ENCODE results near the gene ANKS1B. TPM values are rescaled to one million over a fixed set of nuclear protein-coding genes. Genes with fewer than 3 reads are reported as not detected.

ANKS1B gene
- total and polyA plus RNA-seq, 11 donors, result 0.62 to 5.8 (median 1.8) TPM

GRCh38 chr12:99122959-99123358 is 861.8 kb downstream of the ANKS1B start:
- no peaks in the 10 kb centered on the region for H3K9me3 ChIP-seq
- ATAC-seq, result no peak
- no peaks in the 10 kb centered on the region for H3K27me3 ChIP-seq
- no peak overlapping the region for H3K4me3 ChIP-seq
- WGBS, 4 donors, result 18 to 55% (median 43%) methylated on average over 2 of the region's 2 CpGs
- intact Hi-C loops (cut with DNase I), result no loop called here
- no peaks in the 10 kb centered on the region for H3K36me3 ChIP-seq
- no peak for TF ChIP-seq POLR2A (IDR thresholded peaks at IDR 0.05)
- no peak for TF ChIP-seq CTCF (IDR thresholded peaks at IDR 0.05)
- no peak for DNase-seq
- no peaks in the 10 kb centered on the region for H3K4me1 ChIP-seq
- H3K27ac ChIP-seq, result no peak overlapping the region

GRCh38 chr12:99122496-99122895 is 862.2 kb downstream of the ANKS1B start:
- H3K4me3 ChIP-seq, result no peak overlapping the region
- H3K27ac ChIP-seq, result no peak overlapping the region
- no peak for TF ChIP-seq CTCF (IDR thresholded peaks at IDR 0.05)
- no peak for TF ChIP-seq POLR2A (IDR thresholded peaks at IDR 0.05)
- H3K27me3 ChIP-seq, result no peaks in the 10 kb centered on the region
- H3K9me3 ChIP-seq, result no peaks in the 10 kb centered on the region
- no peaks in the 10 kb centered on the region for H3K4me1 ChIP-seq
- no peak for DNase-seq
- 81 to 85% (median 82%) methylated on average over 3 of the region's 3 CpGs for WGBS, 4 donors
- no peaks in the 10 kb centered on the region for H3K36me3 ChIP-seq
- intact Hi-C loops (cut with DNase I), result no loop called here
- ATAC-seq, result no peak

- intact Hi-C loops (cut with DNase I), result no loop called here
- Histone ChIP-seq H3K36me3 (no peaks in the 10 kb centered on the region), H3K27me3 (no peaks in the 10 kb centered on the region), H3K27ac (no peak overlapping the region), H3K4me3 (no peak overlapping the region), H3K9me3 (peaks cover 0 to 3% (median 0%) of the 10 kb centered on the region in 12 donors), H3K4me1 (no peaks in the 10 kb centered on the region)
- ATAC-seq (no peak), DNase-seq (no peak)
- TF ChIP-seq POLR2A (IDR thresholded peaks at IDR 0.05), result no peak
- no peak for TF ChIP-seq CTCF (IDR thresholded peaks at IDR 0.05)
- WGBS, 4 donors, result 60 to 73% (median 68%) methylated on average over 4 of the region's 4 CpGs
Observed at GRCh38 chr12:99121546-99121945, 863.2 kb downstream of the ANKS1B start.

GRCh38 chr12:99119943-99120342 is 864.8 kb downstream of the ANKS1B start:
- ATAC-seq (no peak), DNase-seq (no peak)
- TF ChIP-seq CTCF (IDR thresholded peaks at IDR 0.05) (no peak), POLR2A (IDR thresholded peaks at IDR 0.05) (no peak)
- H3K27me3 ChIP-seq, result no peaks in the 10 kb centered on the region
- no peak overlapping the region for H3K4me3 ChIP-seq
- no peak overlapping the region for H3K27ac ChIP-seq
- intact Hi-C loops (cut with DNase I), result no loop called here
- 72 to 76% (median 74%) methylated on average over 10 of the region's 10 CpGs for WGBS, 4 donors
- no peaks in the 10 kb centered on the region for H3K4me1 ChIP-seq
- H3K36me3 ChIP-seq, result no peaks in the 10 kb centered on the region
- H3K9me3 ChIP-seq, result peaks cover 0 to 9% (median 0%) of the 10 kb centered on the region in 12 donors
